ENCODE measurements around the gene BIRC3. TPM values are rescaled to one million over a fixed set of nuclear protein-coding genes. Genes with fewer than 3 reads are reported as not detected.

BIRC3 gene
- polyA plus RNA-seq, 1 experiment: 3.5 TPM

DNA sequence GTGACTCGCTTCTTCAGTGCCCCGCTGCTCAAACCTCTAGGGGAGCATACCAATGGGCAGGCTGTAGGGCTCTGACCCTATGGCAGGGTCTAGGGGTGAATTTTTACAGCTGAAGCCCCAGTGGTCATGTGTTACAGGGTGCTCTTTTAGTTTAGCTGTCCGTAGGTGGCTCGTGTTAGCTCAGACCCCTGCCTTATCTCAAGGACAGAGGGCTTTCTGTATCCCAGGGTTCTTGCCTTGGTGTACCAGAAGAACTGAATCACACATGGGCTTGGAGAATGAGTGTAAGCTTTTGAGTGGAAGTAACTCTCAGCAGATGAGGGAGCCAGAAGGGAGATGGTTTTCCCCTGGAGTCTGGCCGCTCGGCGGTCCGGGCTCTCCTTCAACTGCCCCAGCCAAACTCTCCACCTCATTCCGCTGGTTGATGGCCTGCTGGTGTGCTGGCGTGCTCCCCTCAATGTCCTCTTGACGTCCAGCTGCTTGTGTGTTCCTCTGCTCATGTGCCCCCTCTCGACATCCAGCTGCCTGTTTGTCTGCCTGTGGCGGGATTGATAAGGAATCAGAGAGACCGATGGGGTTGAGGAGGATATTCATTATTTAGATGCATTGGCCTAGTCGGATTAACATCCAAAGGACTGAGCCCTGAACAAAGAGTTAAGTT is 67.3 kb downstream of the BIRC3 start:
- Histone ChIP-seq H3K27me3 (ENCODE audit: control insufficient read depth, insufficient read depth, low read length) (no peaks in the 10 kb centered on the region), H3K27ac (ENCODE audit: low read depth, low read length) (no peak overlapping the region), H3K9me3 (ENCODE audit: control insufficient read depth, insufficient read depth, low read length) (no peaks in the 10 kb centered on the region), H3K4me3 (ENCODE audit: low read depth, low read length) (no peak overlapping the region)
- ChIA-PET CTCF (interaction anchor here (0.8 kb wide), 1 partner anchor 282 kb away, joined by 3 read pairs; no protein-coding TSS in a partner anchor), POLR2A (no interaction called here)
- no peak for DNase-seq (ENCODE audit: low read depth, low spot score)
- TF ChIP-seq, protein P1, sequence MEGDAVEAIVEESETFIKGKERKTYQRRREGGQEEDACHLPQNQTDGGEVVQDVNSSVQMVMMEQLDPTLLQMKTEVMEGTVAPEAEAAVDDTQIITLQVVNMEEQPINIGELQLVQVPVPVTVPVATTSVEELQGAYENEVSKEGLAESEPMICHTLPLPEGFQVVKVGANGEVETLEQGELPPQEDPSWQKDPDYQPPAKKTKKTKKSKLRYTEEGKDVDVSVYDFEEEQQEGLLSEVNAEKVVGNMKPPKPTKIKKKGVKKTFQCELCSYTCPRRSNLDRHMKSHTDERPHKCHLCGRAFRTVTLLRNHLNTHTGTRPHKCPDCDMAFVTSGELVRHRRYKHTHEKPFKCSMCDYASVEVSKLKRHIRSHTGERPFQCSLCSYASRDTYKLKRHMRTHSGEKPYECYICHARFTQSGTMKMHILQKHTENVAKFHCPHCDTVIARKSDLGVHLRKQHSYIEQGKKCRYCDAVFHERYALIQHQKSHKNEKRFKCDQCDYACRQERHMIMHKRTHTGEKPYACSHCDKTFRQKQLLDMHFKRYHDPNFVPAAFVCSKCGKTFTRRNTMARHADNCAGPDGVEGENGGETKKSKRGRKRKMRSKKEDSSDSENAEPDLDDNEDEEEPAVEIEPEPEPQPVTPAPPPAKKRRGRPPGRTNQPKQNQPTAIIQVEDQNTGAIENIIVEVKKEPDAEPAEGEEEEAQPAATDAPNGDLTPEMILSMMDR (IDR thresholded peaks at IDR 0.05; ENCODE audit: low read depth, low read length): no peak

DNA sequence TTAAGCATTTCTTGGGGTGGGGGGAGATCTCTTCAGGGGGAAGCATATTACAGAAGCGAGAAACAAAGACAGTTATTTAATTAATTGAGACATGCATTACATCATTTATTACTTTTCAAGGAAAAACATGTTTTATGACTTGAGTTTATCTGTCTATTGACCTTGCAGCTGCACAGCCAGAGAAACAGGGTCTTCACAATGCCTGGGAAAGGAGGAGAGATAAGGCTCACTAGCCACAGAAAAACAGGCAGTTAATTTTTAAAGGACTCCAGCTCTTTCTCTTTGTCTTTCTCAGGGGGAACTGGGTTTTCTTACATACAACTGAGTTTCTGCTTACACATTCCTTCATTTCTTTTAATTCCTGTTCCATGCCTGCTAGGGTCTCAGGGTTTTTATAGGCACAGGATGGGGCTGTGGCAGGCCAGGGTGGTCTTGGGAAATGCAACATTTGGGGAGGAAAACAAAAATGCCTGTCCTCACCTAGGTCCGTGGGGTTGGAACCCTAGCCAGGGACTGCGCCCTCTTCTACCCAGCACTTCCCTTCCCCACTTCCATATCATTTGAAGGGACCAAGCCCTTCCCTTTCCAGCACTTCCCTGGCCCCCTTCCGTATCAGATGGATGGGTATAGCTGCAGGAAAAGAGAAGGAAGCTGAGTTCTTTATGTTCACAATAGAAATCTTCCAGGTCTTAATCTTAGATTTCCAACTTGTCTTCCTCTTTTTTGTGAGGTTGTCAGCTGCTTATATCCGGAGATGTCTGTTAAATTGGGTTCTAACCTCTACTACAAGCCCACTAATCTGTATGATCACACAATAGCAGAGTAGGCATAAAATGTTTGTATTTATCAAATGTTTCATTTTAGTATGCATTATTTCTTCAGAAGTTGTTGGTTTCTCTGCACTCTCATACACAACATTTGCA is 68.1 kb downstream of the BIRC3 start:
- Histone ChIP-seq H3K27ac (ENCODE audit: low read depth, low read length) (no peak overlapping the region), H3K4me3 (ENCODE audit: low read depth, low read length) (no peak overlapping the region), H3K9me3 (ENCODE audit: control insufficient read depth, insufficient read depth, low read length) (no peaks in the 10 kb centered on the region), H3K27me3 (ENCODE audit: control insufficient read depth, insufficient read depth, low read length) (no peaks in the 10 kb centered on the region)
- TF ChIP-seq, protein P1 (IDR thresholded peaks at IDR 0.05; ENCODE audit: low read depth, low read length): no peak
- POLR2A ChIA-PET: no interaction called here
- no peak for DNase-seq (ENCODE audit: low read depth, low spot score)
- CTCF ChIA-PET: no interaction called here

DNA sequence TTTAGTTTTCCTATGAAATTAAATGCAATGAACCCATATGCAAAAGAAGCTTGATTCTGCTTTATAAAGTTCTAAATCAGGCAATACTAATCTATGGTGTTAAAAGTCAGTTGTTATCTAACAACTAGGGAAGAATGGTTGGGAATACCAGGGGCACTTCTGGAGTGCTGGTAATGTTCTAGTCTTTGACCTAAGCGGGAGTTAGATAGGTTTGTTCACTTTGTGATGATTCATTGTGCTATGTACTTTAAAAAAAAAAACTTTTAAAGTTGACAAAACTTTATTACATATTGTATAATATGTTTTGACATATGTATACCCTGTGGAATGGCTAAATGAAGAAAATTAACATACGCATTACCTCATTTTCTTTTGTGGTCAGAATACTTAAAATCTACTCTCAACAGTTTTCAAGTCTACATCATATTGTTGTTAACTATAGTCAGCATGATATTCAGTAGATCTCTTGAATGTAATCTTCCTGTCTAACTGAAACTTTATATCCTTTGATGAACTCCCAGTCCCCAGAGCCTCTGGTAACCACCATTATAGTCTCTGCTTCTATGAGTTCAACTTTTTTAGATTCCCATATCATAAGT is 69.0 kb downstream of the BIRC3 start:
- DNase-seq (ENCODE audit: low read depth, low spot score): no peak
- CTCF ChIA-PET: no interaction called here
- POLR2A ChIA-PET: no interaction called here

DNA sequence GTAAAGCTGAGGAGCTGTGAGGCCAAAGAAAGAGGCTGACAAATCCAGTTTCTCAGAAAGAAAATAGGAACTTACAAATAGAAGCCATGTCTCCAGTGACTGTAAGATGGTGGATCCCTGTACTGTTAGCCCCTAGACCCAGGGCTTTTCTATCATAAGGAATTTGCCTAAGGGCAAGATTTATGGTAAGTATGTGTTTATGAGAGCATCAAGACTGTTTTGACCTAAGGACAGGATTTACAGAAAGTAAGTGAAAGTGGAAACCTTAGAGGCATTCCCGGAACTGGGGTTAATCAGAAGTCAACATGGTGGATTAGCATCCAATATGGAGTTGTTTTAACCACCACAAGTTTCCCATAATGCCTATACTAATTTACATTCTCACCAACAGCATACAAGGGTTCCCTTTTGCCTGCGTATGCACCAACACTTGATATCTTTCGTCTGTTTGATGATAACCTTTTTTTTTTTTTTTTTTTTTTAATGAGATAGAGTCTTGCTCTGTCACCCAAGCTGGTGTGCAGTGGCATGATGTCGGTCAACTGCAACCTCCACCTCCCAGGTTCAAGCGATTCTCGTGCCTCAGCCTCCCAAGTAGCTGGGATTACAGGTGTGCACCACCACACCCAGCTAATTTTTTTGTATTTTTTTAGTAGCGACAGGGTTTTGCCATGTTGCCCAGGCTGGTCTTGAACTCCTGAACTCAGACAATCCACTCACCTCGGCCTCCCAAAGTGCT is 69.9 kb downstream of the BIRC3 start:
- POLR2A ChIA-PET: no interaction called here
- CTCF ChIA-PET: no interaction called here
- H3K9me3 ChIP-seq (ENCODE audit: control insufficient read depth, insufficient read depth, low read length): no peaks in the 10 kb centered on the region
- TF ChIP-seq, protein P1 (IDR thresholded peaks at IDR 0.05; ENCODE audit: low read depth, low read length): no peak
- no peaks in the 10 kb centered on the region for H3K27me3 ChIP-seq (ENCODE audit: control insufficient read depth, insufficient read depth, low read length)
- H3K27ac ChIP-seq (ENCODE audit: low read depth, low read length): no peak overlapping the region
- DNase-seq (ENCODE audit: low read depth, low spot score): no peak
- H3K4me3 ChIP-seq (ENCODE audit: low read depth, low read length): no peak overlapping the region

More for the DNA sequence above, 69.0 kb downstream of the BIRC3 start:
- H3K27me3 ChIP-seq (ENCODE audit: control insufficient read depth, insufficient read depth, low read length): no peaks in the 10 kb centered on the region
- H3K4me3 ChIP-seq (ENCODE audit: low read depth, low read length): no peak overlapping the region
- no peaks in the 10 kb centered on the region for H3K9me3 ChIP-seq (ENCODE audit: control insufficient read depth, insufficient read depth, low read length)
- TF ChIP-seq, protein P1 (IDR thresholded peaks at IDR 0.05; ENCODE audit: low read depth, low read length): no peak
- no peak overlapping the region for H3K27ac ChIP-seq (ENCODE audit: low read depth, low read length)

Small RNAs within 50 kb of the gene (small RNA-seq; reads per million reads assigned to genes)
- gene AP000942.3 (ENCODE audit: insufficient read length, low read depth): not detected
- not detected for gene AP000942.4 (ENCODE audit: insufficient read length, low read depth)
- not detected for gene RNU6-952P (ENCODE audit: insufficient read length, low read depth)

Other genes with a start within 250 kb of the BIRC3 start
- 117 and 144 TPM in 2 replicates for gene YAP1, start 207.0 kb upstream of the BIRC3 start, polyA plus RNA-seq (2011; rRNA removed)
- 53.2 and 64.3 TPM in 2 replicates for gene BIRC2, start 29.7 kb downstream of the BIRC3 start, polyA plus RNA-seq (2011; rRNA removed)
- 287 and 434 TPM in 2 replicates for gene TMEM123, start 135.3 kb downstream of the BIRC3 start, polyA plus RNA-seq (2011; rRNA removed)
- not detected in 2 replicates for gene MMP7, start 213.3 kb downstream of the BIRC3 start, polyA plus RNA-seq (2011; rRNA removed)

All from AG04450 (cell line).